Testis (tissue), 3 donors: Measurements from ENCODE around the gene ZC3H7A. TPM values are rescaled to one million over a fixed set of nuclear protein-coding genes. Genes with fewer than 3 reads are reported as not detected.

Experiments used
- DNase-seq: peaks from one replicate; pipeline ENCODE4 v3.0.0-alpha.2; 2019
- H3K27ac ChIP-seq, 2 donors: fragments of 200-600 bp; sonication (generic); one replicate each; pipeline ENCODE4 v1.5.1; 2019
- H3K27me3 ChIP-seq: fragments of 200-600 bp; sonication (generic); one replicate; pipeline ENCODE4 v1.5.1; 2019
- H3K36me3 ChIP-seq: fragments of 200-600 bp; sonication (generic); one replicate; pipeline ENCODE4 v1.5.1; 2017; ENCODE audit warnings: low read depth; ENCODE audit errors: missing control alignments
- H3K4me1 ChIP-seq: fragments of 200-600 bp; sonication (generic); one replicate; pipeline ENCODE4 v1.5.1; 2019
- H3K4me3 ChIP-seq, 2 donors: fragments of 200-600 bp; sonication (generic); one replicate each; pipeline ENCODE4 v1.5.1; 2017 to 2019
- H3K9me3 ChIP-seq: fragments of 200-600 bp; sonication (generic); one replicate; pipeline ENCODE4 v1.5.1; 2017
- POLR2A ChIP-seq: fragments of 450-650 bp; IDR thresholded peaks from one replicate; pipeline ENCODE4 v1.6.1; 2017; ENCODE audit warnings: antibody characterized with exemption, mild to moderate bottlenecking, moderate library complexity
- WGBS, 2 donors: methylation state at CpG; one replicate each; pipeline ENCODE4 v1.1.5; 2018; 5-methylcytosine and 5-hydroxymethylcytosine counted together
- intact Hi-C: fragments of 100-400 bp; cut with DNase I; formaldehyde crosslinking; loops from one replicate; pipeline ENCODE4 v1.15.1; 2023; ENCODE audit warnings: low total_unique reads
- polyA plus RNA-seq: library from polyadenylated mRNA; stranded (reverse); fragments of 350-450 nt; fragmentation: Illumina TruSeq; extraction: RNeasy Lipid Tissue Mini Kit (QIAGEN cat#74804); gene quantifications from one replicate; pipeline ENCODE4 v1.2.3, GENCODE V29; 2014; ENCODE audit warnings: low read depth, low replicate concordance; ENCODE audit not compliant: insufficient read depth
- total RNA-seq, 2 donors: library from RNA; depleted of rRNA; stranded (reverse); fragments of >200 nt; gene quantifications; one replicate each; pipeline ENCODE4 v1.2.3, GENCODE V29; 2016
- TF ChIP-seq, protein P1 (sequence below), 3 experiments: fragments of 450-650 bp in 2 of 3; fragments of 200-600 bp in 1 of 3; sonication (generic) in 1 of 3; IDR thresholded peaks; one replicate each; pipeline ENCODE4 v1.5.1; 2016 to 2019; ENCODE audit warnings: antibody characterized with exemption in 3 of 3, mild to moderate bottlenecking in 2 of 3, moderate library complexity in 1 of 3

The ZC3H7A gene
- total and polyA plus RNA-seq, 3 donors from 2014 or later: 24.6 to 48.8 (median 41.4) TPM

DNA sequence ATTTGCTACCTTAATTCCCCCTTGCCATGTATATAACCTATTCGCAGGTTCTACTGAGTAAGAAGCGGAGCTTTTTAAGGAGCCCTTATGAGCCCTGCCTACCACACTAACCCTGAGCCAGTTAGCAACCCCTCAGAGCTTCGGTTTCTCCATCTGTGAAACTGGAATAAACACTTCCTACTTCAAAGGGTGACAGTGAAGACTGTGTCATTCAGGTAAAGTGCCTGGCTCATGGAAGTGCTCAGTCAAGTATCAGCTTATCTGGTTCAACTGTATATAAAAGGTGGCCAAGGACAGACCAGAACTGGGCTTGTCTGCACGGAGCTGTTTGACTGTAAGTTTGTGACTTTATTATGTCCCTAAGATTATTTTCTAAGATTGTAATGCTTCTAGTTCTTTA lies 85.4 kb downstream of the ZC3H7A start:
- H3K4me3 ChIP-seq: no peak overlapping the region
- intact Hi-C loops: loop anchor here (10.0 kb wide), 1 partner anchor 317 kb away; no protein-coding TSS in a partner anchor
- H3K27ac ChIP-seq: no peak overlapping the region
- WGBS, 2 donors: 88 to 91% methylated on average over 4 of the region's 4 CpGs
- TF ChIP-seq POLR2A: no peak
- TF ChIP-seq, protein P1, sequence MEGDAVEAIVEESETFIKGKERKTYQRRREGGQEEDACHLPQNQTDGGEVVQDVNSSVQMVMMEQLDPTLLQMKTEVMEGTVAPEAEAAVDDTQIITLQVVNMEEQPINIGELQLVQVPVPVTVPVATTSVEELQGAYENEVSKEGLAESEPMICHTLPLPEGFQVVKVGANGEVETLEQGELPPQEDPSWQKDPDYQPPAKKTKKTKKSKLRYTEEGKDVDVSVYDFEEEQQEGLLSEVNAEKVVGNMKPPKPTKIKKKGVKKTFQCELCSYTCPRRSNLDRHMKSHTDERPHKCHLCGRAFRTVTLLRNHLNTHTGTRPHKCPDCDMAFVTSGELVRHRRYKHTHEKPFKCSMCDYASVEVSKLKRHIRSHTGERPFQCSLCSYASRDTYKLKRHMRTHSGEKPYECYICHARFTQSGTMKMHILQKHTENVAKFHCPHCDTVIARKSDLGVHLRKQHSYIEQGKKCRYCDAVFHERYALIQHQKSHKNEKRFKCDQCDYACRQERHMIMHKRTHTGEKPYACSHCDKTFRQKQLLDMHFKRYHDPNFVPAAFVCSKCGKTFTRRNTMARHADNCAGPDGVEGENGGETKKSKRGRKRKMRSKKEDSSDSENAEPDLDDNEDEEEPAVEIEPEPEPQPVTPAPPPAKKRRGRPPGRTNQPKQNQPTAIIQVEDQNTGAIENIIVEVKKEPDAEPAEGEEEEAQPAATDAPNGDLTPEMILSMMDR (IDR thresholded peaks at IDR 0.05): no peak
- no peaks in the 10 kb centered on the region for H3K27me3 ChIP-seq
- H3K9me3 ChIP-seq: no peaks in the 10 kb centered on the region
- no peaks in the 10 kb centered on the region for H3K4me1 ChIP-seq
- H3K36me3 ChIP-seq: no peaks in the 10 kb centered on the region
- DNase-seq: no peak

DNA sequence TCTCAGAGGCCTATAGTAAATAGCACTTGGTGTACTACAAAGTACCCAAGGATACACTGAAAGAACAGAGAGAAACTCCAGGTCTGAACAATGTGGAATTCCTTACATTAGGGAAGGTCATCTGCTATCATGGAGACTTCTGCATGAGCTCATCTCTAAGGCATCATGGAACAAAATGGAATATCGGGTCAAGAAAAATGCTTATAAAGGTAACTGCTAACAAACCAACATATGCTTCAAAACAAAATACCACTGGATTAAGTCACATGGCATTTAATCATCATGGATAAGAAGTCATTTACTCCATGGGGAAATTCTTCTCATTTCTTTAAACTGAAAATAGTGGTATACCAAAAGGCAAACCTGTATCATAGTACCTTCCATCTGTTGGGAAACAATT lies 88.6 kb downstream of the ZC3H7A start:
- H3K4me1 ChIP-seq: peaks cover 13% of the 10 kb centered on the region
- WGBS, 2 donors: 39 to 54% methylated on average over 1 of the region's 1 CpG
- H3K27ac ChIP-seq: peak overlapping the region in 1 of 2 donors; percentile 14
- no peaks in the 10 kb centered on the region for H3K36me3 ChIP-seq
- no peak overlapping the region for H3K4me3 ChIP-seq
- DNase-seq: no peak
- intact Hi-C loops: no loop called here
- no peaks in the 10 kb centered on the region for H3K27me3 ChIP-seq
- H3K9me3 ChIP-seq: no peaks in the 10 kb centered on the region
- TF ChIP-seq POLR2A: no peak
- TF ChIP-seq, protein P1 (IDR thresholded peaks at IDR 0.05): no peak

DNA sequence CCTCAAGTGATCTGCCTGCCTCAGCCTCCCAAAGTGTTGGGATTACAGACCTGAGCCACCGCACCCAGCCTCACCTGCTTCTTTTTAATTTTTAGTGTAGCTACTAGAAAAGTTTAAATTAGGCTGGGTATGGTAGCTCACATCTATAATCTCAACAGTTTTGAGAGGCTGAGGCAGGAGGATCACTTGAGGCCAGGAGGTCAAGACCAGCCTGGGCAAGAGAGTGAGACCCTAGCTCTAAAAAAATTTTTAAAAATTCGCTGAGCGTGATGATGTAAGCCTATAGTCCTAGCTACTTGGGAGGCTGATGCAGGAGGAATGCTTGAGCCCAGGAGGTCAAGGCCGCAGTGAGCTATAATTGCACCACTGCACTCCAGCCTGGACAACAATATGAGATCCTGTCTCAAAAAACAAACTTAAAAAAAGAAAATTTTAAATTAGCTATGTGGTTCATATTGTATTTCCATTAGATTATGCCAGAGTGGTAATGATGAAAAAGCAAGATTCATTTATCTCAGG lies 89.3 kb downstream of the ZC3H7A start:
- intact Hi-C loops: no loop called here
- Histone ChIP-seq H3K27me3 (no peaks in the 10 kb centered on the region), H3K27ac (peak overlapping the region in 1 of 2 donors; percentile 14), H3K4me3 (no peak overlapping the region), H3K9me3 (no peaks in the 10 kb centered on the region), H3K4me1 (peaks cover 13% of the 10 kb centered on the region), H3K36me3 (no peaks in the 10 kb centered on the region)
- 83 to 85% methylated on average over 4 of the region's 4 CpGs for WGBS, 2 donors
- no peak for TF ChIP-seq POLR2A
- TF ChIP-seq, protein P1 (IDR thresholded peaks at IDR 0.05): no peak
- DNase-seq: no peak

DNA sequence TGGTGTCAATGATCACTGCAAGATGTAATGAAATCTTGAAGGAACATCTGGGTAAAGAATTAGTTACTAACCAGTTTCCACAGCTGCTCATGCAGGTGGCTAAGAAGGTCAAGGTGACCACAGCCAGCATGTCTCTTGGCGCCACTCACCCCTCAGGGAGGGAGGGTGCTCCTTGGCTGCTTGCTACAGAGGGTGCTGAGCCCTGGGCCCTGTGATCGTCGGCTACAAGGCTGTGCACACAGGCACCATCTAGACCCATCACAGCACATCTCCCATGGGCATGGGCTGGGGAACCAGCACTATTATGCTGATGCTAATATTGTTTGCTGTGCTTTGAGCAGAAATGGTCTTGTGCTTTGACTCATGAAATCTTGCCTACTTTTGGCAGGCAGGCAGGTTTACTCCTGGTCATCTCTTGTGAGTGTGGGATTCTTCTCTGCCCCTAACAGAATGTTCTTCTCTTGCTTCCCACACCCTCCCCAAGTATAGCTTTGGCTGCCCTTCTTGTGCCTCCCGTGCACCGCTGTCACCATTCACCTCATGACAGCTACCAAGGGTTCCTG lies 90.8 kb downstream of the ZC3H7A start:
- TF ChIP-seq, protein P1 (IDR thresholded peaks at IDR 0.05): no peak
- TF ChIP-seq POLR2A: no peak
- no peak overlapping the region for H3K4me3 ChIP-seq
- no peaks in the 10 kb centered on the region for H3K27me3 ChIP-seq
- DNase-seq: no peak
- 57% methylated on average over 4 to 5 of the region's 5 CpGs for WGBS, 2 donors
- H3K9me3 ChIP-seq: no peaks in the 10 kb centered on the region
- H3K27ac ChIP-seq: peak overlapping the region in 1 of 2 donors; percentile 11
- peaks cover 13% of the 10 kb centered on the region for H3K4me1 ChIP-seq
- intact Hi-C loops: no loop called here
- no peaks in the 10 kb centered on the region for H3K36me3 ChIP-seq
